HUES6 (cell line): ENCODE data around the gene TNF.
A peak's percentile ranks its signal among the peaks of the same experiment; 100 is the strongest.

Experiments
- H3K27ac ChIP-seq: 2 replicates; pipeline ENCODE4 v1.7.0; 2013; ENCODE audit warnings: low read depth, mild to moderate bottlenecking, low read length, inconsistent platforms
- H3K27me3 ChIP-seq: 2 replicates; pipeline ENCODE4 v1.6.1; 2013; ENCODE audit warnings: low read length; ENCODE audit not compliant: control insufficient read depth, insufficient read depth
- H3K36me3 ChIP-seq: 2 replicates; pipeline ENCODE4 v1.6.1; 2013; ENCODE audit warnings: low read length; ENCODE audit not compliant: control insufficient read depth, insufficient read depth
- H3K4me1 ChIP-seq: 2 replicates; pipeline ENCODE4 v1.6.1; 2013; ENCODE audit warnings: low read length; ENCODE audit not compliant: control insufficient read depth, insufficient read depth
- H3K4me3 ChIP-seq: 2 replicates; pipeline ENCODE4 v1.5.1; 2013; ENCODE audit warnings: low read depth, low read length
- H3K9ac ChIP-seq: one replicate; pipeline ENCODE4 v1.6.1; 2013; ENCODE audit warnings: mild to moderate bottlenecking, low read length
- H3K9me3 ChIP-seq: 2 replicates; pipeline ENCODE4 v1.6.1; 2013; ENCODE audit warnings: low read depth, low read length; ENCODE audit not compliant: control insufficient read depth, insufficient read depth

Gene TNF

DNA sequence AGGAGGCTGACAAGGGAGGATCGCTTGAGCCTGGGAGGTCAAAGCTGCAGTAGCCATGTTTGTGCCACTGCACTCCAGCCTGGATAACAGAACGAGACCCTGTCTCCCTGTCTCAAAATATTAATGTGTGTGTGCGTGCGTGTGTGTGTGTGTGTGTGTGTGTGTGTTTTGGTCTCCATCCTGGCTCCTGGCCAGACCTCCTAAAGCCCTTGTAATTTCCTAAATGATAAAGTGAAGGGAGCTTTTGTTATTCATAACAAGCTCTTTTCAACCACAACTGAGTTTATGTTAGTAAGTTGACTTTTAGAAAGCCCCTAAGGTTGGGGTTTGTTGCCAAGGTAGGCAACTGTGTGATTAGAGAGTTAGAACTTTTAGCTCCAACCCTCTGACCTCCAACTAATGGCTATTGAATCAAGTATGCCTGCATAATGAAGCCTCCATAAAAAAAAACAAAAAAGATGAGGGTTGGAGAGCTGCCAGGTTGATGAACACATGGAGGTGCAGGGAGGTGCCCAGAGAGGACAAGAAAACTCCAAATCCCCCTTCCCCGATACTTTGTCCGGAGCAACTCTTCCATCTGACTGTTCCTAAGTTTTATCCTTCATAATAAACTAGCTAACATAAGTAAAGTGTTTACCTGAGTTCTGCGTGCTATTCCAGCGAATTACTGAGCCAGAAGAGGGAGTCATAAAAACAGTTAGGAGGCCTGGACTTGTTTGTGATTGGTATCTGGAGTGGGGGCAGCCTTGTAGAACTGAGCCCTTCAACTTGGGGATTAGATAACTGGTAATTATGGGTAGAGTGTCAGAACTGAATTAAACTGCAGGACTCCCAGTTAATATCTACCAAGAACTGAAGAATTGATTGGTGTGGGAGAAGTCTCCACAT, 34.4 kb downstream of the TNF start:
- peaks cover 1% of the 10 kb centered on the region; the same call in 1 of the 2 replicates for H3K4me1 ChIP-seq
- no peaks in the 10 kb centered on the region for H3K36me3 ChIP-seq
- no peaks in the 10 kb centered on the region for H3K27me3 ChIP-seq
- no peak overlapping the region for H3K9ac ChIP-seq
- H3K9me3 ChIP-seq: no peaks in the 10 kb centered on the region
- no peak overlapping the region for H3K27ac ChIP-seq
- H3K4me3 ChIP-seq: no peak overlapping the region

- Histone ChIP-seq H3K27ac (no peak overlapping the region), H3K9me3 (no peaks in the 10 kb centered on the region), H3K36me3 (no peaks in the 10 kb centered on the region), H3K4me3 (no peak overlapping the region), H3K27me3 (no peaks in the 10 kb centered on the region), H3K9ac (no peak overlapping the region), H3K4me1 (peaks cover 13% of the 10 kb centered on the region)
These were observed 35.6 kb downstream of the TNF start for GRCh38 chr6:31610968-31611367.

- Histone ChIP-seq H3K9ac (no peak overlapping the region), H3K4me3 (no peak overlapping the region), H3K27ac (no peak overlapping the region), H3K27me3 (no peaks in the 10 kb centered on the region), H3K9me3 (no peaks in the 10 kb centered on the region), H3K4me1 (peaks cover 15% of the 10 kb centered on the region), H3K36me3 (no peaks in the 10 kb centered on the region)
These were observed 38.8 kb downstream of the TNF start for GRCh38 chr6:31614075-31614619.

DNA sequence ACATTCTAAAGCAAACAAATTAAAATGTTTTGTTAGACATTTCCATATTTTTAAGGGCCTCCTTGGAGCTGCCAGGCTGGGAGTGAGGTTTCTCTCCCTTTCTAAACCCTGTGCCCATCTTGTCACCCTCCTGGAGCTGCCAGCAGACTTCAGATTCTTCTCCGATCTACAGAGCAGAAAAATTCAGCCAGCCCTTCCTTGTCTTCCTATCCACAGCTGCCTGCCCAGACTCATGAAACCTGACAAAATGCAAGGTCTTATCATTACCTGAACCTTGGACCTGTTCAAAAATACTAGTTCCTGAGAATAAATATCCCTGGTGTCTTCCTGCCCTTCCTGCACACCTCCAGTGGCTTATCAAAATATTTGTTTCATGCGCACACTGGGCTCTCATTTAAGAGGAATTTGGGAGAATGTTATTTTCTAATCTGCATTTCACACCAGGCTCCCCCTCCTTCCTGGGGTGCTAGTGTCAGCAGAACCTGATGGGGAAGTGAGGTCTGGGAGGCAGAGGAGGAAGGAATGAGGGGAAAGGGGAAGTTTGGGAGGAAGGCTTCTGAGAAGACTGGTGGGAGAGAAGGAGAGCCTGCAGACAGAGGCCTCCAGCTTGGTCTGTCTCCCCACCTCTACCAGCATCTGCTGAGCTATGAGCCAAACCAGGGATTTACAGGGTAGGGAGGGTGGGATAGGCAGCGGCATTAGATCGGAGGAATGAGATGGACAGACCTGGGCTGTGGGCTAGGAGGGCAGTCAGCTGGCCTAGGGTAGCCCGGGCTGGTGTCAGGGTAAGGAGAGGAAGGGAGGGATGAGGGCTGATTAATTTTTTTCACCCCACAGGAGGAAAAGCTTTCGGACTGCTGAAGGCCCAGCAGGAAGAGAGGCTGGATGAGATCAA, 39.6 kb downstream of the TNF start, which contains the start of gene AIF1:
AIF1 (plus strand) TSS at position 551 of the 895 bp plus-strand sequence; CDS start at position 647, 96 bp downstream.
- Histone ChIP-seq H3K9me3 (no peaks in the 10 kb centered on the region), H3K4me1 (peaks cover 15% of the 10 kb centered on the region), H3K27me3 (no peaks in the 10 kb centered on the region), H3K9ac (no peak within 1 kb of the TSS), H3K36me3 (no peaks in the 10 kb centered on the region), H3K4me3 (no peak within 1 kb of the TSS), H3K27ac (no peak within 1 kb of the TSS)

- H3K27me3 ChIP-seq: no peaks in the 10 kb centered on the region
- H3K9ac ChIP-seq: no peak overlapping the region
- peaks cover 15% of the 10 kb centered on the region for H3K4me1 ChIP-seq
- H3K27ac ChIP-seq: no peak overlapping the region
- H3K4me3 ChIP-seq: no peak overlapping the region
- H3K36me3 ChIP-seq: no peaks in the 10 kb centered on the region
- H3K9me3 ChIP-seq: no peaks in the 10 kb centered on the region
These were observed 40.4 kb downstream of the TNF start for GRCh38 chr6:31615748-31616147.

- H3K9ac ChIP-seq: no peak overlapping the region
- peaks cover 9% of the 10 kb centered on the region for H3K36me3 ChIP-seq
- H3K9me3 ChIP-seq: no peaks in the 10 kb centered on the region
- peaks cover 15% of the 10 kb centered on the region for H3K4me1 ChIP-seq
- no peak overlapping the region for H3K4me3 ChIP-seq
- H3K27ac ChIP-seq: no peak overlapping the region
- H3K27me3 ChIP-seq: no peaks in the 10 kb centered on the region
These were observed 41.6 kb downstream of the TNF start for GRCh38 chr6:31617010-31617409.

DNA sequence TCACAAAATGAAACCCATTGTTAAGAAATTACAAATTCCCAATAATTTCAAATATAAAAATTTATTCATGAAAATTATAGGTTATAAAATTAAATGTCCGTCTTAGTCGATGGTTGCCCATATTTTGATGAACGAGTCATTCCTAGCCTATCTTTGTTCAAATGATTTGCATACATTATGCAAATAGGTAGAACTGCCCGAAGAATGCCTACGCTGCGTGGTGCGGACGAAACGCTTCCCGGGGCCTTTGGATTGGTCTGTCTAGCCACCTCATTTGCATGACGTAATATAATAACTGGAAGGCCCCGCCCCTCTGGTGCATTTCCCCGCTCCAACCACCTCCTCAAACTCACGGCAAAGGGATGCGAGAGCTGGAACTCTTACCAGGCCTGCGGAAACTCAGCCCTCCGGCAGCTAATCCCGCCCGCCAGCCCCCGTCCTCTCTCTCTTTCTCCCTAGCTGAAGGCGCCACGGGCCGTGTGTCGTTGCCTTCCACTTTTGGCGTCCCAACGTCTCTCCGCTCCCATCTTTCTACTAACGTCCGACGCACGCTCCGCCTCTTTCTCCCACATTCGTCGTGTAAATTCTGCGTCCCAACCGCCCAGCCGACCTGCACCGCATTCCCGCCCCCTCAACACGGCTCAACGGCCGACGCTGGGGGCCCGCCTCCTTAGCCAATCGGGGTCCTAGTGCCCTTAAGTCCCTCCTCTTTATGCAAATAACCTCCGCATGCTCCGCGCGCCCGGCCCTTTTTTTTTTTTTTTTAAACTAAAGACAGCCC, 44.6 kb downstream of the TNF start:
- Histone ChIP-seq H3K9me3 (no peaks in the 10 kb centered on the region), H3K9ac (peak overlapping the region; percentile 96), H3K4me3 (peak overlapping the region; percentile 78), H3K27ac (peak overlapping the region; percentile 93), H3K36me3 (peaks cover 39% of the 10 kb centered on the region), H3K27me3 (no peaks in the 10 kb centered on the region), H3K4me1 (peaks cover 17% of the 10 kb centered on the region)

- peaks cover 47% of the 10 kb centered on the region for H3K36me3 ChIP-seq
- H3K9me3 ChIP-seq: no peaks in the 10 kb centered on the region
- peak within 1 kb of the TSS; percentile 78 for H3K4me3 ChIP-seq
- no peaks in the 10 kb centered on the region for H3K27me3 ChIP-seq
- peak within 1 kb of the TSS; percentile 99 for H3K27ac ChIP-seq
- peak within 1 kb of the TSS; percentile 98 for H3K9ac ChIP-seq
- H3K4me1 ChIP-seq: peaks cover 10% of the 10 kb centered on the region
These were observed 45.4 kb downstream of the TNF start, which contains the start of gene PRRC2A for GRCh38 chr6:31620586-31621319. Gene PRRC2A, plus strand, starts transcription at chr6:31620715. Its CDS starts 2,075 bp downstream, at chr6:31622790.

DNA sequence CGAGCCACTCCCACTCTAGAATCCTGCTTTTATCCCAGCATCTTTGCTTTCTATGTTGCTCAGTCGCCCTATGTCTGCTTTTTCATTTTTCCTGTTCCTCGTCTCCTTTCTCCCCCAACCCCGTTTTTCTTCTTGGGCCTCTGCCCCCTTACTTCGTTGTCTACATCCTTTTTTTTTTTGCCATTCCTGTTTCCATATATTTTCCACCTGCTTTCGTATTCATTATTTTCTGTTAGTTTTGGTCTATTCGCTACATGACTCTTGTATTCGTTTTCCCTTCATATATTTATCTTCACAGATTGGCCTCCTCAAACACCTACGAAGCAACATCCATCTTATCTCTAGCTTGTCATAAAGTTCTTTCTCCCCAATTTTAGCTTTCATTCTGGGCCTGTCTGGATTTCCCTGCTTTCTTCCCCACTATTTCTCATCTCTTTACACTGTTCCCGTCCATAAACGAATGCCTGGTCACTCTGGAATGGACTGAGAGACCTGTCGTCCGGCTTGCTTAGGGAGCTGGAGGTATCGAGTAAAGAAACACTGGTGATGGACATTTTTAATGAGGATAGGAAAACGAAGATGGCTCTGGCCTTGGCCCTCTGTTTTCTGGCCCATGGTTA, 46.1 kb downstream of the TNF start:
- peak overlapping the region; percentile 99 for H3K27ac ChIP-seq
- peaks cover 53% of the 10 kb centered on the region for H3K36me3 ChIP-seq
- no peaks in the 10 kb centered on the region for H3K9me3 ChIP-seq
- H3K9ac ChIP-seq: peak overlapping the region; percentile 98
- no peaks in the 10 kb centered on the region for H3K27me3 ChIP-seq
- H3K4me3 ChIP-seq: peak overlapping the region; percentile 74
- peaks cover 6% of the 10 kb centered on the region for H3K4me1 ChIP-seq
